GM21786 (cell line): ENCODE data around the gene TMEM164.
"Not testable (repeated sequence)": the region's sequence is repeated elsewhere in the genome, so short reads cannot be mapped to it uniquely, and the experiment has no call there.

Experiments
- ATAC-seq: cut with Tn5 transposase; IDR thresholded peaks from one replicate; pipeline ENCODE4 v1.9.1; 2021; ENCODE audit not compliant: unreplicated experiment

TMEM164 gene

DNA sequence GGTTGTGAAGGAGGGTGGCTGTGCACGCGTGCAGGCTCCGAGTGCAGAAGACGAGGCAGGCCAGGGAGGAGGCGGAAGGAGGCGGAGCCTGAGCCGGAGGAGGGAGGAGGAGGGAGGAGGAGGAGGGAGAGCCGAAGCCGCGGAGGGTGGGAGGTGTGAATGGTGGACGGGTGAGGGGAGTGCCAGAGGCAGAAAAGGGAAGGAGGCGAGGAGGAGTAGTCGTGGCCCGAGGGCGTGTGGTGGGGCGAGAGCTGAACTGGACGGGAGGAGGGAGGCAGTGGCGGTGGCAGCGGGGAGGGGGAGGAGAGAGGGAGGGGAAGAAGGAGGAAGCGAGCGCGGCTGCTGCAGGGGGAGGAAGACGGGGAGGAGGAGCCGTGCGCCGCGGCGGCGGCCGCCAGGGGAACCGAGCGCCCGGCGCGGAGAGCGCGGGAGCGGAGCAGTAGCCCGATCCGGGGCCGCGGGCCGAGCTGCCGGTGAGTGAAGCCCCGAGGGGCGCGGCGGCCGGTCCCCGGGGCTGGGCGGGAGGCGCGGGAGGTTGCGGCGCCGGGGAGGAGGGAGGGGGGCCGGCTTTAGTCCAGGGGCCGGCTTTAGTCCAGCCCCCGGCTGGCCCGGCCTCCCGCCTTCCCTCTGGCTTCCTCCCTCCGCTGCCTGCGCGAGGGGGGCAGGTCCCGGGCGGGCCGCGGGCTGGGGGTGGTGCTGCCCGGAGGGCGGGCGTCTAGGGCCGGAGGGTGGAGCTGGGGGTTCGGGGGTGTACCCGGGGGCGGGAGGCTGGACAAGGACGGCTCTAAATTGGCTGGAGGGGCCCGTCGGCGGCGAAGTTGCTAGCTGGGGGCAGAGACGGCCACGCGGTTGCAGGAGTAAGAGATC, at the start of gene TMEM164:
Gene TMEM164, plus strand, starts transcription at position 815 of the 867 bp plus-strand sequence. CDS start 661 bp downstream, outside the sequence.
- peak; percentile 74 for ATAC-seq

GRCh38 chrX:109954333-109954732, 48.6 kb upstream of the TMEM164 start:
- ATAC-seq: no peak

GRCh38 chrX:109954955-109955354, 48.0 kb upstream of the TMEM164 start:
- no peak for ATAC-seq

- no peak for ATAC-seq
Measured at GRCh38 chrX:109958266-109958665, 44.6 kb upstream of the TMEM164 start.

DNA sequence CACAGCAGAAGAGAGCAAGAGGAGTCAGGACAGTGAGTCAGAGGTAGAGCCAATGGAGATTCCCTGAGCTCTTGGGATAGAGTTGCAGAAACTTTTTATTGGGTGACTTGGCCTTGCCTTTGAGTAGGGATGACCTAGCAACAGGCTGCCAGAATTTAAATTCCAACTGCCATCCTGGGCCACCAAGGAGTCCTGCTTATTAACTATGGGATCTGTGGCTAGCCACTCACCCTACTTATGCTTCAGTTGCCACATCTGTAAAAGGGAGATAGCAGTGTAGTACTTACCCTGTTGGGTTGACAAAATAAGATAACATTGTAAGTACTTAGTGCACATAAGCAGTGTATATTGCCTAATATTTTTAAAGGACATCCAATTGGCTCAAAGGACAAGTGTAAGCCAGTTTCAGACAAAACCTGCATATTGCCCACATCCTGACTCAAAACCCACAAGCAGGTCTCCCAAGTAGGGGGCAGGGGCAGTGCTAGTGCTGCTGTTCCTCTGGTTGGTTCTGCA, 43.5 kb upstream of the TMEM164 start:
- ATAC-seq: no peak

- no peak for ATAC-seq
Measured at GRCh38 chrX:109964390-109964789, 38.5 kb upstream of the TMEM164 start.

GRCh38 chrX:109966246-109966645, 36.7 kb upstream of the TMEM164 start:
- ATAC-seq: no peak

DNA sequence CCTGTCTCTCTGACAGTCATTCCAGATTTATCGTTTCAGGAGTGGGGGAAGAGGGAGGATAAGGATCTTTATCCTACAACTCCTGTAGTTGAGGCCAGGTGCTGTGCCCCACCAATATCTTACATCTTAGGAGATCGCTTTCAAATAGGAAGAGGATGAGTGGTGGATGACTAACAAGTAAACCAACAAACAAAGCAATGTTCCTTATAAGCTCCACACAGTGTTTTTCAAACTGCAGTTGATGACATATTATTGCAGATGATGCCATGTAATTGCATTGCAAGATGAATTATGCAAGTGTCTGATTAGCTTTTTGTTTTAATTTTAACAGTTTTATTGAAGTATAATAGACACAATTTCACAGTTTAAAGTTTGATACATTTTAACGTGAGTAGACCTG, 35.8 kb upstream of the TMEM164 start:
- no peak for ATAC-seq

GRCh38 chrX:109970841-109971240, 32.1 kb upstream of the TMEM164 start:
- not testable (repeated sequence) for ATAC-seq

DNA sequence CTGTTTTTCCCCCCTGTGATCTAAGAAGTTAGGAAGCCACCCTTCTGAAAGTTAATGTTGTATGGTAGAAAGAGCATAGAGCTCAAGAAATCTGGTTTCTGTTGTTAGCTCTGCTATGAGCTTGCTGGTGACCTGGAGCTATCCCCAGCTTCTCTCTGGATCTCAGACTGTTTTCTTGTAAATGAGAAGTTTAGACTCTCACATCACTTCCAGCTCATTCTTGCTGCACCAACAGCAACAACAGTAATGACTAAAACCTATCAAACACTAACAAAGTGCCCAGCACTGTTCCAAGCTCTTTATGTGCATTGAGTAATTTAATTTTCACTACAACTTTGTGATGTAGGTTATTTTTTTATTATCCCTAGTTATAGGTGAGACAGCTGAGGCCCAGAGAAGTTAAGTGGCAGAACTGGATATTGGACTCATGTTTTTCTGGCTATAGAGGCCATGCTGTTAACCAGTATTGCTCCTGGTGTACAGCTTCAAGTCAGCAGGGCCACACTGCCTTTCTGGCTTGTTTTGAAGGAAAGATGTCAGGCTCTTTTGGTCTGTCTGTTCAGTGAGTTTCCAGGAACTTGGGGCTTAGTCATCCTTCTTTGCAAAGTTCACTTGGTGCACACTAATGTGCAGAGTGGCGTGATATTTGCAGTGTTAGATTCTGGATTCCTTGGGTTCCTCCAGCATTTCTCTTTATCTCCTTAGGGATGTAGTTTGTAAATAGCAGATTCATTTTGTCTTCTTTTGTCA, 27.8 kb upstream of the TMEM164 start:
- no peak for ATAC-seq

GRCh38 chrX:109985210-109985609, 17.7 kb upstream of the TMEM164 start:
- not testable (repeated sequence) for ATAC-seq

- ATAC-seq: no peak
Measured at GRCh38 chrX:109987884-109988283, 15.0 kb upstream of the TMEM164 start.

DNA sequence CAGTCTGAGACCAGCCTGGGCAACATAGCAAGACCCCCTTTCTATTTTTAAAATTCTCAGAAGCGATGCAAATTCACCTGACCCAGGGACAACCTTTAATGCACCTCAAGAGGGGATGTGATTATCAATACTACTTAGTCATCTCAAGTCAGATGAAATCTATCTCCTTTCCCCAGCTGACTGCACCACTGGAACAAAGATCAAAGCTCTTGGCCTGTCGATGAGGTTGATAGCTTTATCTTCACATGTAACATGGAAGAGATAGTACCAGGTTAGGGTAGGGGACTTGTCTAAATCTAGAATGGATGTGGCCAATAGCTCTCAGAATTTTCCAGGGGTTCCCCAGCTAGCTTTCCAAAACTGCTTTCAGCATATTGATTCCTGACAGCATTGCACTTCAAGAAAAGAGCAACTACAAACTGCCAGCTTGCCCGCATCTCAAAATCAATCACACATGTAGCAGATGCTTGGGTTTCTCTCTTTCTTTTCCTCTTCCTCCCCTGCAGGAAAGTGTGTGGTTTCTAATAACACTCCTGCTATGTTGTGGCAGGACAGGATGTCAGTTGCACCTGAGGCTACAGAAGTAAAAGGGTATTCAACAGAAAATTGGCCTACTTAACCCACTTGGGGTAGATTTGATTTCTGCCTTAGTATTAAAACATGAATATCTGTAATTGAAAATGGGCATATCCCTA, 12.2 kb upstream of the TMEM164 start:
- ATAC-seq: no peak

DNA sequence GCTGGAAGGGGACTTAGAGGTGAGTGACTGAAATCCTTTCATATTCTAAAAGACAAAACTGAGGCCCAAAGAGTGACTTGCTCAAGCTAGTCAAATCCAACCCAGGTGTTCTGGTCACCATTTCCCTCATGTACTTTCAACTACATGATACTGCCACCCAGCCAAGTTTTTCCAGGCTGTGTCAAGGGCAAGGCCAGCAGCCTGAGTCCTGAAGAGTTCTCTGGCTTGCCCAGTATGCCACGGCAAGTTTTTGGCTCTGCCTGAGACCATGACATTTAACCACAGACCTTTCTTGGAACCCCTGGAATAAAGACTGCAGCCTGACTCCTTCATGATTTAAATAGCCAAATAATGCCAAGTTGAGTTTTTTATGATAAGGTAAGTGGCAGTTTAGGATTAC, 10.7 kb upstream of the TMEM164 start:
- no peak for ATAC-seq

GRCh38 chrX:109995155-109995554, 7.8 kb upstream of the TMEM164 start:
- ATAC-seq: no peak

DNA sequence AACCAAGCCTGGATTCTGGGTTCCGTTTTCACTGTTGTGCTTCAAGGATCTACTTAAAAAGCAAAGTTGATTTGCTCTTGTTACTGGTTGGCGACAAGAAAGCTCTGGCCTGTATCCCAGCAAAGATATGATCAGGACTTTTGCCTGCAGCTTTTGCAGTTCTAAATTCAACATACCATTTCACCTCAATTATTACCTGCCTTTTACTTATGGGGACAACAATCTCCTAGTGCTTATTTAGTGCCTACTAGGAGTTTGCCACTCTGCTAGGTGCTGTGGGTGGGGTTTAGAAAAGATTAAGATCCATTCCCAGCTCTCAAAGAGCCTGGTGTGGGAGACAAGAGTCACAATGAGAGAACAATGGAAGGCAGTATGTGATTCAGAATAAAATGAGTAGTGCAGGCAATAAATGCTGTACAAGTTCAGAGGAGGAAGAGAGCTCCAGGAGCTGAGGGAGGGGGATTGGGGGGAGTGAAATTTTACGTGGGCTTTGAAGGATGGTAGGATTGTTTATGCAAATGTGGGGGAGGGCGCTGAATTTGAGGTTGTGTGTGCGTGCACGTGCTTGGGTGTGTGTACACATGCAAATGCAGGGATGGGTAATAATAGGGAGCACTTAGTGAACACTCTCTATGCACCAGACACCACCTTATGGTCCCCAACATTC, 5.0 kb upstream of the TMEM164 start:
- ATAC-seq: no peak

DNA sequence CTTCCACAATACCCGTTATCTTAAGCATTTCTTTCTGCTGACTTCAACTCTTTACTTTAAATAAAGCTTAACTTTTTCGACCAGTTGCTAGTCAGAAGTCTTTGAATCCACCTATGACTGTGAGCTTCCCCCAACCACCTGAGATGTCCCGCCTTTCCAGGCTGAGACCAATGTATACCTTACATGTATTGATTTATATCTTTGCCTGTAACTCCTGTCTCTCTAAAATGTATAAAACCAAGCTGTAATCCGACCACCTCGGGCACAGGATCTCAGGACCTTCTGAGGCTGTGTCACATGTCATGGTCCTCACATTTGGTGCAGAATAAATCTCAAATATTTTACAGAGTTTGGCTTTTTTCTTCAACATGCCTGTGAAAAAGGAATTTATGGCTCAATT, 2.9 kb upstream of the TMEM164 start:
- ATAC-seq: no peak

GRCh38 chrX:110000847-110001713, 1.8 kb upstream of the TMEM164 start:
- ATAC-seq: no peak

GRCh38 chrX:110001740-110002299, 1.1 kb upstream of the TMEM164 start:
- ATAC-seq: no peak
